B cell (primary cell): ENCODE measurements around the gene CDH13.

ENCODE experiments used
- EZH2 ChIP-seq: IDR thresholded peaks from 2 replicates; pipeline ENCODE4 v1.6.1; 2012; ENCODE audit warnings: borderline replicate concordance, low read depth, mild to moderate bottlenecking, moderate library complexity, low read length; ENCODE audit not compliant: insufficient read depth, poor library complexity, severe bottlenecking
- TF ChIP-seq, protein P1 (sequence below): fragments of 200-600 bp; IDR thresholded peaks from one replicate; pipeline ENCODE4 v1.8.0; 2022; ENCODE audit warnings: antibody characterized with exemption, mild to moderate bottlenecking

- TF ChIP-seq, protein P1, sequence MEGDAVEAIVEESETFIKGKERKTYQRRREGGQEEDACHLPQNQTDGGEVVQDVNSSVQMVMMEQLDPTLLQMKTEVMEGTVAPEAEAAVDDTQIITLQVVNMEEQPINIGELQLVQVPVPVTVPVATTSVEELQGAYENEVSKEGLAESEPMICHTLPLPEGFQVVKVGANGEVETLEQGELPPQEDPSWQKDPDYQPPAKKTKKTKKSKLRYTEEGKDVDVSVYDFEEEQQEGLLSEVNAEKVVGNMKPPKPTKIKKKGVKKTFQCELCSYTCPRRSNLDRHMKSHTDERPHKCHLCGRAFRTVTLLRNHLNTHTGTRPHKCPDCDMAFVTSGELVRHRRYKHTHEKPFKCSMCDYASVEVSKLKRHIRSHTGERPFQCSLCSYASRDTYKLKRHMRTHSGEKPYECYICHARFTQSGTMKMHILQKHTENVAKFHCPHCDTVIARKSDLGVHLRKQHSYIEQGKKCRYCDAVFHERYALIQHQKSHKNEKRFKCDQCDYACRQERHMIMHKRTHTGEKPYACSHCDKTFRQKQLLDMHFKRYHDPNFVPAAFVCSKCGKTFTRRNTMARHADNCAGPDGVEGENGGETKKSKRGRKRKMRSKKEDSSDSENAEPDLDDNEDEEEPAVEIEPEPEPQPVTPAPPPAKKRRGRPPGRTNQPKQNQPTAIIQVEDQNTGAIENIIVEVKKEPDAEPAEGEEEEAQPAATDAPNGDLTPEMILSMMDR, result no peak
- no peak for TF ChIP-seq EZH2
These were observed 1163.1 kb downstream of the CDH13 start for GRCh38 chr16:83789642-83790401.
